Middle frontal gyrus (tissue), 1 donor: Measurements from ENCODE around the gene KIF4B.
"Not testable (repeated sequence)": the region's sequence is repeated elsewhere in the genome, so short reads cannot be mapped to it uniquely, and the experiment has no call there.

Source experiments
- DNase-seq: peaks from one replicate; pipeline ENCODE4 v3.0.0-alpha.2; 2015; ENCODE audit warnings: low spot score; ENCODE audit errors: extremely low spot score

KIF4B gene

GRCh38 chr5:155013526-155013925 is at the start of gene KIF4B:
Gene KIF4B (plus strand): TSS chr5:155013755. CDS start chr5:155013860, 105 bp downstream.
- no peak for DNase-seq

GRCh38 chr5:154966081-154966841 is 47.3 kb upstream of the KIF4B start:
- DNase-seq, result no peak

- DNase-seq, result no peak
Measured at GRCh38 chr5:154966874-154967273, 46.7 kb upstream of the KIF4B start.

- no peak for DNase-seq
Measured at GRCh38 chr5:154967421-154968024, 46.0 kb upstream of the KIF4B start.

GRCh38 chr5:154968953-154969352 is 44.6 kb upstream of the KIF4B start:
- no peak for DNase-seq

- DNase-seq, result no peak
Measured at GRCh38 chr5:154970759-154971158, 42.8 kb upstream of the KIF4B start.

GRCh38 chr5:154971501-154971900 is 42.1 kb upstream of the KIF4B start:
- DNase-seq, result no peak

- DNase-seq, result peak; percentile 56
Measured at GRCh38 chr5:154972476-154973080, 41.0 kb upstream of the KIF4B start.

GRCh38 chr5:154976082-154976481 is 37.5 kb upstream of the KIF4B start:
- not testable (repeated sequence) for DNase-seq

GRCh38 chr5:154977409-154977808 is 36.1 kb upstream of the KIF4B start:
- no peak for DNase-seq

GRCh38 chr5:154978294-154978693 is 35.3 kb upstream of the KIF4B start:
- not testable (repeated sequence) for DNase-seq

GRCh38 chr5:154984946-154985516 is 28.5 kb upstream of the KIF4B start:
- DNase-seq, result no peak

GRCh38 chr5:154986151-154986550 is 27.4 kb upstream of the KIF4B start:
- no peak for DNase-seq

GRCh38 chr5:154989626-154990025 is 23.9 kb upstream of the KIF4B start:
- no peak for DNase-seq

- DNase-seq, result no peak
Measured at GRCh38 chr5:154993461-154993860, 20.1 kb upstream of the KIF4B start.

GRCh38 chr5:154995679-154996078 is 17.9 kb upstream of the KIF4B start:
- DNase-seq, result no peak

- no peak for DNase-seq
Measured at GRCh38 chr5:154997746-154998145, 15.8 kb upstream of the KIF4B start.

- no peak for DNase-seq
Measured at GRCh38 chr5:154999865-155000264, 13.7 kb upstream of the KIF4B start.

GRCh38 chr5:155001523-155001922 is 12.0 kb upstream of the KIF4B start:
- DNase-seq, result no peak

- not testable (repeated sequence) for DNase-seq
Measured at GRCh38 chr5:155002722-155003121, 10.8 kb upstream of the KIF4B start.

- DNase-seq, result no peak
Measured at GRCh38 chr5:155004138-155004744, 9.3 kb upstream of the KIF4B start.

- not testable (repeated sequence) for DNase-seq
Measured at GRCh38 chr5:155006265-155006664, 7.3 kb upstream of the KIF4B start.
